D721Med (cell line): ENCODE measurements around the gene NEGR1.

Experiments used
- DNase-seq: peaks from one replicate; pipeline ENCODE4 v3.0.0; 2011; ENCODE audit warnings: low spot score; ENCODE audit not compliant: insufficient read length
- FAIRE-seq: peaks from 2 replicates; lab custom pipeline; 2011; peaks lifted over from hg19 to GRCh38; lab: Jason Lieb, UNC
- TF ChIP-seq, protein P1 (sequence below): IDR thresholded peaks from 2 replicates; pipeline ENCODE4 v1.5.1; 2012; ENCODE audit warnings: mild to moderate bottlenecking, control low read depth; ENCODE audit not compliant: insufficient read depth; ENCODE audit errors: missing control alignments

Gene NEGR1

DNA sequence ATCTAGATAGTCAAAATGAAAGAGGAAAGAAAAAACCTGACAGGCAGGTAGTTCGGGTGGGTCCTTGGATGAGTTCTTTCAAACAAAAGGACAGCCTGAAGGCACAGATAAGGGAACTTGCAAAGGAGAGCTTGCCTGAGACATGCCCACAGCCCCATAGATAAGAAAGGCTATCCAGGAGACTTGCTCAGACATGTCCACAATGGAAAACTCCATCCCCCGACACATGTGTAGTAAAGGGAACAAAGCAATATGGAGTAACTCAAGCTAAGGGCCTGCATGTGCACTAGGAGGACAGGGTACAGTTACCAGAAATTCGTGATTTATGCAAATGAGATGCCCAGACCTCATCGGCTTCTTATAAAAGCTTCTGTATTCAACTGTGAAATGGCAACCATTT is 281.5 kb downstream of the NEGR1 start:
- DNase-seq: no peak
- FAIRE-seq: peak; percentile 69
- TF ChIP-seq, protein P1, sequence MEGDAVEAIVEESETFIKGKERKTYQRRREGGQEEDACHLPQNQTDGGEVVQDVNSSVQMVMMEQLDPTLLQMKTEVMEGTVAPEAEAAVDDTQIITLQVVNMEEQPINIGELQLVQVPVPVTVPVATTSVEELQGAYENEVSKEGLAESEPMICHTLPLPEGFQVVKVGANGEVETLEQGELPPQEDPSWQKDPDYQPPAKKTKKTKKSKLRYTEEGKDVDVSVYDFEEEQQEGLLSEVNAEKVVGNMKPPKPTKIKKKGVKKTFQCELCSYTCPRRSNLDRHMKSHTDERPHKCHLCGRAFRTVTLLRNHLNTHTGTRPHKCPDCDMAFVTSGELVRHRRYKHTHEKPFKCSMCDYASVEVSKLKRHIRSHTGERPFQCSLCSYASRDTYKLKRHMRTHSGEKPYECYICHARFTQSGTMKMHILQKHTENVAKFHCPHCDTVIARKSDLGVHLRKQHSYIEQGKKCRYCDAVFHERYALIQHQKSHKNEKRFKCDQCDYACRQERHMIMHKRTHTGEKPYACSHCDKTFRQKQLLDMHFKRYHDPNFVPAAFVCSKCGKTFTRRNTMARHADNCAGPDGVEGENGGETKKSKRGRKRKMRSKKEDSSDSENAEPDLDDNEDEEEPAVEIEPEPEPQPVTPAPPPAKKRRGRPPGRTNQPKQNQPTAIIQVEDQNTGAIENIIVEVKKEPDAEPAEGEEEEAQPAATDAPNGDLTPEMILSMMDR: no peak

DNA sequence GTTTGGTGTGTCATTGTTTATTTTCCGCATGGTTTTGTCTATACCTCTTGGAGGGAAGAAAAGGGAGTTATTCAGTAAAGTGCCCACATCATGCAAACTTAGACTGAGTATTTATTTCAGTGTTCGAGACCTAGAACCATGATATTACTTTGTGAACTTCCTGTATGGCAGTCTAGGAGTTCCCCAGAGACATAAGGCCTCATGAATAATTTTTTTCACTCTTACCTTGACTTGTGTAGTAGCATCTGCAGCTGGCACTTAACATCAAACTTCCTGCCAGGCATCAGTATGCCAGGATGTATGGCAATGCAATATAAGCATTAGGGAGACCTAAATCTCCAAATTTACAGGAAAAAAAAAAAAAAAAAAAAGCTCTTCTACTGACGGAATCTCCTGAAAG is 287.7 kb downstream of the NEGR1 start:
- no peak for FAIRE-seq
- DNase-seq: no peak
- TF ChIP-seq, protein P1: no peak

DNA sequence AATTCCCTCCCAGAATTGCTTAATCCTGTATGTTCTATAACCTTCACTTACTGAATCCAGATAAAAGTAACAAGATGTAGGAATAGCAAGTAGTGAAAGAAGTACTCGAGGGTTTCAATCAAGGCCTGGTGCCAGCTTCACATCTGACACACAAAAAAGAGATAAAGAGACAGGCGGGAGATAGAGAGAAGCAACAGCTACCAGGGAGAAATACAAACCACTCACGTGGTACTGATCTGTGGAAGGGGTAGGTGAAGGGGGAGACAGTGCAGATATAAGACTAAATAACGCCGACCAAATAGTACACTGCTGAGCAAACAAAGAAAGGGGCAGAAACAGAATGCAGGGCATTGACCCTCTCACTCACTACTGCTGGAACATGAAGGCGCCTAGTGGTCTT is 295.2 kb downstream of the NEGR1 start:
- TF ChIP-seq, protein P1: no peak
- DNase-seq (no peak), FAIRE-seq (no peak)

DNA sequence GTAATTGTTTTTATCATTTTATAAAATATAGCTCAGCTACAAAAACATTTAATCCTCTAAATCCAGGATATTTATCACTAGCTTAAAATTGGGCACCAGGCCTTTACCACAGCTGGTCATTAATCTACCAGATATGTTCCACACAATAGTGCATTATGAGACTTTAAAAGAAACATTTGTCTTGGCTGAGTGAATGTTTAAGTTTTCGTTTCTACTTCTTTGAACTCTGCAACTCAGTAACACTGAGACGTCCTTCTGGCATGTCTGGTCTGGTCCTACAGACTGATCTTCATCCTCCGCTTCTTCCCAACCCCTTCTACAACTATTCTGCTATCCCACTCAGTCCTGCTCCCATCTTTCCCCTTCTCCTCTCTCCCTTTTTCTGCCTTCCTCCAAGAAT is 296.2 kb downstream of the NEGR1 start:
- no peak for DNase-seq
- TF ChIP-seq, protein P1: no peak
- FAIRE-seq: no peak

DNA sequence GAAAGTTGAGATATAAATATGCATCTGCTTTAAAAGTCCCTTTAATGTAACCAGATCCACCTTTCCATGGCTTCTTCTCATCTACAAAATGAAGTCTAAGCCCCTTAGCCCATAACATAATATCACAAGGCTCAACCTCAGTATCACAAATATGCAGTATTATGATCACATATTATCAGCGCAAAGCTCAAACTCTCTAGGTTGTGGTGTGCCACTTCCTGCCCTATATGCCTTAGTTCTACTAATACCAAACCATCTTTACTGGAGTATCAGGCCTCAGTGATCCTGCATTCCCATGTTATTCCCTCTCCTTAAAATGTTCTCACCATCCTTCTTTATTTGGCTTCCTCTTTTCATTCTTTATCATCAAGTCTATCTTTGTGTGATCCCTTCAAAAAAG is 301.8 kb downstream of the NEGR1 start:
- TF ChIP-seq, protein P1: no peak
- no peak for FAIRE-seq
- DNase-seq: no peak

DNA sequence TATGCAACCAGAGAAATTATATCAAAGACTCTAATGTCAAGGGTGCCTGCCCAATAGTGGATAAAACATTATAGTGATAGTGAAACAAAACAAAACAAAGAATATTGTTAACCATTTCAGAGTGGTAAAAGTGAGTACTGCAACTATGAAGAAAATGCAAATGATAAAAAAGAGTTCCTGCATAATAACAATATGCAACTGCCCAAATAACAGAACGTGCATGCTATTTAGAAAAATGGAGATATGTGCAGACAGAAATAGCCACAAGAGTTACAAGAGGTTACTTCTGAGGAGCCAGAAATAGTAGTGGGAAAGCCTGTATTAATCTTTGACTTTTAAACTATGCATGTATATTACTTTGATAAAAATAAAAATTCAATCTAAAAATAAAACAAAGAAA is 302.5 kb downstream of the NEGR1 start:
- TF ChIP-seq, protein P1: no peak
- FAIRE-seq: no peak

DNA sequence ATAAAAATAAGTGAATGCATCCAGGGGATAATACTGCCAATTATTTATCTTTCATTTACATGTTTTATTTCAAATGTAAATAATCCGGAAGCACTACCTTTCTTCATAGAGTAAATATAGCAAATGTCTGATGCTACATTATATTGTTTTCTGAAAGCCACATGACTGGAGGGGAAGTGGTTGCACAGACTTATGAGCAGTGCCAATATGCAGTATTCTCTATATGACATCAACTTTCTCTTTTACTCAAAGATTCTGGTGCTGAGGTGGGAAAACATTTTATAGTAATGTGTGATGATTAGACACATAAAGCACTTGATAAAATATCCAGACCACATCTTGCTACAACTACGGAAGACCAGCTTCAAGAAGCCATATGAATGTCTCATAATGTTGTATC is 314.7 kb downstream of the NEGR1 start:
- TF ChIP-seq, protein P1: no peak
- DNase-seq: no peak
- no peak for FAIRE-seq

More for the DNA sequence above, 302.5 kb downstream of the NEGR1 start:
- no peak for DNase-seq
